ENCODE results near the gene HEBP1.

HEBP1 gene

GRCh38 chr12:12987421-12987820, 12.6 kb downstream of the HEBP1 start:
- Mint-ChIP-seq H3K27me3 (no peaks in the 10 kb centered on the region), H3K9me3 (no peaks in the 10 kb centered on the region), H3K36me3 (ENCODE audit: low read depth) (peaks cover 7% of the 10 kb centered on the region), H3K27ac (no peak overlapping the region), H3K4me1 (no peaks in the 10 kb centered on the region), H3K4me3 (no peak overlapping the region)
- DNase-seq (no peak), ATAC-seq (no peak)

DNA sequence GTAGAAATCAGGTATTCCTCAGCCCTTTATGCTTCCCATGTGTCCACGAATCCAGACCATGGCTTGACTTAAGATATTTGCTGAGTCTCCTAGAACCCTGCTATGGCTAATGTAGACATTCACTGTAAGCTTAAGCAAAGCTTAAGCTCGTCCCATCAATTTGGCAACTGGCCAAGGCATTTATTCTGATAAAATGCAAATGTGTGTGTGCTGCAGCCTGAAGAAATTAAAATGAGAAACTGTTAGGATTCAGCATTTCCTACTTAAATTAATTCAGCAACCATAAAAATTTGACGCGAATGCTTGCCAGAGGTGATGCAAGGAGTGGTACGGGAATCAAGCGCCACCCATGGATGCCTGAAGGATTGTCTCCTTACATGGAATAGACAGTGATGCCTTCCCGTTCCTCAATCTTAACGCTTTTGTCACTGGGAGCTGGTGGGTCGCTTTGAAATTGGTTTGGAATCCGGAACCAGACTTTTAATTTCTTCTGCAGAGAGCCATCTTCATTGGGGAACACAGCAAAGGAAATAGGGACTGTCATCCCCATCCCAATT, 13.2 kb downstream of the HEBP1 start:
- Mint-ChIP-seq H3K9me3 (no peaks in the 10 kb centered on the region), H3K4me3 (no peak overlapping the region), H3K36me3 (ENCODE audit: low read depth) (peaks cover 7% of the 10 kb centered on the region), H3K27ac (no peak overlapping the region), H3K27me3 (no peaks in the 10 kb centered on the region), H3K4me1 (no peaks in the 10 kb centered on the region)
- ATAC-seq (no peak), DNase-seq (no peak)

- Mint-ChIP-seq H3K27me3 (no peaks in the 10 kb centered on the region), H3K4me1 (no peaks in the 10 kb centered on the region), H3K4me3 (no peak overlapping the region), H3K9me3 (no peaks in the 10 kb centered on the region), H3K36me3 (ENCODE audit: low read depth) (peaks cover 7% of the 10 kb centered on the region), H3K27ac (no peak overlapping the region)
- no peak for ATAC-seq
- DNase-seq, result no peak
These were observed 14.2 kb downstream of the HEBP1 start for GRCh38 chr12:12985817-12986408.

- ATAC-seq (no peak), DNase-seq (no peak)
- no peak overlapping the region for H3K27ac Mint-ChIP-seq
- peaks cover 7% of the 10 kb centered on the region for H3K36me3 Mint-ChIP-seq (ENCODE audit: low read depth)
- no peaks in the 10 kb centered on the region for H3K27me3 Mint-ChIP-seq
- no peak overlapping the region for H3K4me3 Mint-ChIP-seq
- H3K9me3 Mint-ChIP-seq, result no peaks in the 10 kb centered on the region
- no peaks in the 10 kb centered on the region for H3K4me1 Mint-ChIP-seq
These were observed 15.9 kb downstream of the HEBP1 start for GRCh38 chr12:12984149-12984548.

GRCh38 chr12:12983420-12984035, 16.5 kb downstream of the HEBP1 start:
- no peak overlapping the region for H3K4me3 Mint-ChIP-seq
- H3K4me1 Mint-ChIP-seq, result no peaks in the 10 kb centered on the region
- peaks cover 7% of the 10 kb centered on the region for H3K36me3 Mint-ChIP-seq (ENCODE audit: low read depth)
- H3K27ac Mint-ChIP-seq, result no peak overlapping the region
- H3K27me3 Mint-ChIP-seq, result no peaks in the 10 kb centered on the region
- DNase-seq (no peak), ATAC-seq (no peak)
- H3K9me3 Mint-ChIP-seq, result no peaks in the 10 kb centered on the region

GRCh38 chr12:12982331-12982730, 17.7 kb downstream of the HEBP1 start:
- ATAC-seq (no peak), DNase-seq (no peak)
- H3K9me3 Mint-ChIP-seq, result no peaks in the 10 kb centered on the region
- H3K36me3 Mint-ChIP-seq (ENCODE audit: low read depth), result peaks cover 10% of the 10 kb centered on the region
- no peaks in the 10 kb centered on the region for H3K27me3 Mint-ChIP-seq
- no peak overlapping the region for H3K27ac Mint-ChIP-seq
- no peak overlapping the region for H3K4me3 Mint-ChIP-seq
- H3K4me1 Mint-ChIP-seq, result no peaks in the 10 kb centered on the region

GRCh38 chr12:12979731-12980259, 20.3 kb downstream of the HEBP1 start:
- Mint-ChIP-seq H3K36me3 (ENCODE audit: low read depth) (peaks cover 15% of the 10 kb centered on the region), H3K27me3 (no peaks in the 10 kb centered on the region), H3K4me1 (peaks cover 2% of the 10 kb centered on the region), H3K9me3 (no peaks in the 10 kb centered on the region), H3K27ac (no peak overlapping the region), H3K4me3 (no peak overlapping the region)
- ATAC-seq (no peak), DNase-seq (no peak)

- Mint-ChIP-seq H3K4me3 (no peak overlapping the region), H3K9me3 (no peaks in the 10 kb centered on the region), H3K36me3 (ENCODE audit: low read depth) (peaks cover 19% of the 10 kb centered on the region), H3K27me3 (no peaks in the 10 kb centered on the region), H3K4me1 (peaks cover 2% of the 10 kb centered on the region), H3K27ac (no peak overlapping the region)
- ATAC-seq (no peak), DNase-seq (no peak)
These were observed 20.9 kb downstream of the HEBP1 start for GRCh38 chr12:12979126-12979525.

- Mint-ChIP-seq H3K4me3 (no peak overlapping the region), H3K27me3 (no peaks in the 10 kb centered on the region), H3K4me1 (peaks cover 2% of the 10 kb centered on the region), H3K9me3 (peaks cover 13% of the 10 kb centered on the region), H3K36me3 (ENCODE audit: low read depth) (peaks cover 31% of the 10 kb centered on the region), H3K27ac (no peak overlapping the region)
- DNase-seq (no peak), ATAC-seq (no peak)
These were observed 22.8 kb downstream of the HEBP1 start for GRCh38 chr12:12977231-12977630.

DNA sequence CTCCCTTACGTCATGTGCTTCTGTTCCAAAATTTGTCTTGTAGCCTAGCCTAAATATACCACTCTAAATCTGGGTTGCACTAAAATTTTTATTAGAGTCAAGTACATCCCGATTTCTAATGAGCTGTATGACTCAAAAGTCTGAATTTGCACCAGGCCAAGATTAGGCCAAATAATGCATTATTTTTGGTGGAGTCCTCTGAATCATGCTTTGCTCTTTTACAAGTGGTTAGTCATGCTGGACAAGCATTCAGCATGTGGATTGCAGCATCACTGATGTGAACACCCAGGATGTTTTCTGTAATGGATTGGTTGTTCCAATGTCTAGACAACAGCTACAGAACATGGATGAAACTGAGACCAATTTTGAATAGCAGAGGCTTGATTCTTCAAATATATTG, 23.7 kb downstream of the HEBP1 start:
- H3K27me3 Mint-ChIP-seq, result no peaks in the 10 kb centered on the region
- H3K9me3 Mint-ChIP-seq, result peaks cover 15% of the 10 kb centered on the region
- DNase-seq, result no peak
- H3K4me3 Mint-ChIP-seq, result no peak overlapping the region
- no peak overlapping the region for H3K27ac Mint-ChIP-seq
- no peak for ATAC-seq
- H3K36me3 Mint-ChIP-seq (ENCODE audit: low read depth), result peaks cover 39% of the 10 kb centered on the region
- peaks cover 2% of the 10 kb centered on the region for H3K4me1 Mint-ChIP-seq

- no peak for DNase-seq
- H3K36me3 Mint-ChIP-seq (ENCODE audit: low read depth), result peaks cover 40% of the 10 kb centered on the region
- peaks cover 15% of the 10 kb centered on the region for H3K9me3 Mint-ChIP-seq
- H3K27me3 Mint-ChIP-seq, result no peaks in the 10 kb centered on the region
- H3K4me3 Mint-ChIP-seq, result no peak overlapping the region
- no peak overlapping the region for H3K27ac Mint-ChIP-seq
- no peak for ATAC-seq
- peaks cover 2% of the 10 kb centered on the region for H3K4me1 Mint-ChIP-seq
These were observed 24.6 kb downstream of the HEBP1 start for GRCh38 chr12:12975322-12976077.

GRCh38 chr12:12974211-12974610, 25.9 kb downstream of the HEBP1 start:
- Mint-ChIP-seq H3K4me3 (no peak overlapping the region), H3K4me1 (peaks cover 2% of the 10 kb centered on the region), H3K27me3 (no peaks in the 10 kb centered on the region), H3K27ac (no peak overlapping the region), H3K9me3 (peaks cover 15% of the 10 kb centered on the region), H3K36me3 (ENCODE audit: low read depth) (peaks cover 40% of the 10 kb centered on the region)
- ATAC-seq (no peak), DNase-seq (no peak)

DNA sequence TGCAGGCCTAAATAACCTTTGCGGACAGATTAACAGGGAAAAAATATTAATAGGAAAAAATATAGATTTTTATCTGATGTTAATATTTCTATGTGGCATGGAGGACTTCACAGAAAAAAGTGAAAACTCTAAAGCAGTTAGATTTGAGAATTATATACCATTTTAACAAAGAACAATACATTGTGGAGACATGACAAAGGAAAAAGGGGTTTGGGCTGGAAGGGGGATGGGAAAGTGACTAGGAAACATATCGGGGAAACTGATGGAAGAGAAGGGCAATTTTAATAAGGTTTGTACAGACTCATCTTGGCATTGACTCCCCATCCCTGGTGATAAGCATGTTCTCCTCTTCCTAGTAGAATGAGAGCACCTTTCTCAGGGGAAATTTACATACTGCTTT, 27.0 kb downstream of the HEBP1 start:
- Mint-ChIP-seq H3K4me1 (peaks cover 2% of the 10 kb centered on the region), H3K36me3 (ENCODE audit: low read depth) (peaks cover 40% of the 10 kb centered on the region), H3K27me3 (no peaks in the 10 kb centered on the region), H3K4me3 (no peak overlapping the region), H3K27ac (no peak overlapping the region), H3K9me3 (peaks cover 15% of the 10 kb centered on the region)
- ATAC-seq (no peak), DNase-seq (no peak)

DNA sequence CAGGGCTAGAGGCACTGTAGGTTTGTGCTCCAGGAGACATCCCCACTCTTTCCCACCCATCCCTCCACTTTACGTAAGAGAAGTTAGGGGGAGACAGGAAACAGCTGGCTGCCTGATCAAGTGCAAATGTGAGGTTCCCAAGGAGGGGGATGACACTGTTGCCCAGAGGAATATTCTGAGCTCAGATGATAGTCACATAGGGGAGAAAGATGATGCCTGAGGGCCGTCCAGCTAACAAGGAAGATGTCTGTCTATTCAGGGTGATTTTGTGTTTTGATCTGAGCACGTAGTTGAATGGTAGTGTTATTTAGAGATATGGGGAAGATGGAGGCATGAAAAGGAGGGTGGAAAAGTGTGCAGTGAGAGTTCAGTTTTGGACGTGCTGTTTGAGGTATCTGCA, 34.2 kb downstream of the HEBP1 start:
- H3K36me3 Mint-ChIP-seq (ENCODE audit: low read depth), result no peaks in the 10 kb centered on the region
- ATAC-seq, result no peak
- H3K9me3 Mint-ChIP-seq, result no peaks in the 10 kb centered on the region

GRCh38 chr12:12964255-12964654, 35.8 kb downstream of the HEBP1 start:
- H3K27ac Mint-ChIP-seq, result no peak overlapping the region
- H3K4me3 Mint-ChIP-seq, result no peak overlapping the region

More for the DNA sequence above, 34.2 kb downstream of the HEBP1 start:
- no peak for DNase-seq
- H3K27ac Mint-ChIP-seq, result no peak overlapping the region
- H3K4me1 Mint-ChIP-seq, result peaks cover 5% of the 10 kb centered on the region
- H3K4me3 Mint-ChIP-seq, result no peak overlapping the region
- no peaks in the 10 kb centered on the region for H3K27me3 Mint-ChIP-seq

More at GRCh38 chr12:12964255-12964654, 35.8 kb downstream of the HEBP1 start:
- ATAC-seq (no peak), DNase-seq (no peak)
- Mint-ChIP-seq H3K4me1 (peaks cover 5% of the 10 kb centered on the region), H3K9me3 (no peaks in the 10 kb centered on the region), H3K27me3 (no peaks in the 10 kb centered on the region), H3K36me3 (ENCODE audit: low read depth) (no peaks in the 10 kb centered on the region)
